A549 treated with CpdA at 1 μM for 4 hours (cell line): ENCODE results near the gene PCDH8. TPM values are rescaled to one million over a fixed set of nuclear protein-coding genes. Genes with fewer than 3 reads are reported as not detected.

Experiments used
- total RNA-seq: library from RNA; stranded (reverse); fragments of 200-300 nt; extraction: Qiagen RNA extraction; gene quantifications from 5 replicates; pipeline ENCODE4 v1.2.3, GENCODE V29; 2022; ENCODE audit warnings: low read depth

The PCDH8 gene
- not detected in 5 replicates for total RNA-seq

DNA sequence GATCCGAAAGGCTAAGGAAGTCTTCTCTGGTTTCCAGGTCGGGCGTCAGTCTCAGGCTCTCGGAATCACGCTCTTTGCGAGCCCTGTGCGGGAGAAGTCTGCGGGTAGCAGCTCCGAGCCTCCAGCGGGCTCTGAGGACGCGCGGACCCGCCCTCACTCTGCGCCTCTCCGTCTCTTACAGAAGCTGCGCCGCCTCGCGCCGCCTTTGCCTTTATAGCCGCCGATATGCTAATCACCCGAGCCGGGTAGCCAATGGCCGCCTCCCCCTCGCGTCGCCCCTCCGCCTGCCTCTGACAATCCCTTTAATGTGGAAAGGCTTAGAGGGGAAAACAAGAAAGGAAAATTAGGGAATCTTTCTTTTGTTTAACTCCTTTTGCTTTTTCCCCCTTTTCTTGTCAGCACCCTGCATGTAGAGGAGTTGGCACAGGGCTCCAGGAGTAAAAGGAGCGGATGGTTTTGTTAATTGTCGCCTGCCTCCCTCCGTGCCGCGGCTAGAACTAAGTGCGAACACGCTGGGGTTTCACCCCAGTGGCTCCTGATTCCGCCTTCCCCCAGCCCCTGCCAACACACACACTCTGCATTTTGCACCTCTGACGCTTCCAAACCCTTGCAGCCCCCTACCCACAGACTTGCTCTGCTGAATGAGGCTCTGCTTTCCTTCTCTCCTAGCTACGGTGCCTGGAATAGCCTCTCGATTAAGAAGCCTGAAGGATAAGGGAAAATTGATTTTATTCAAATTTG is at the start of gene PCDH8:
TSS of gene PCDH8 (minus strand) at position 186 of the 741 bp plus-strand sequence. CDS start 204 bp downstream, outside the sequence.

Other genes starting within 250 kb of the PCDH8 start
- 5.1 to 7.0 TPM (median 6.0 TPM) in 5 replicates for gene HNRNPA1L2, start 206.2 kb downstream of the PCDH8 start, total RNA-seq
- gene SUGT1, start 195.8 kb downstream of the PCDH8 start, total RNA-seq: 43.7 to 51.9 TPM (median 47.2 TPM) in 5 replicates
- not detected in 5 replicates for gene CNMD, start 108.8 kb downstream of the PCDH8 start, total RNA-seq
- gene OLFM4, start 180.2 kb upstream of the PCDH8 start, total RNA-seq: not detected in 5 replicates